Neural progenitor cell (in vitro differentiated cells): ENCODE measurements around the gene CTIF. TPM values are rescaled to one million over a fixed set of nuclear protein-coding genes. Genes with fewer than 3 reads are reported as not detected.
A peak's percentile ranks its signal among the peaks of the same experiment; 100 is the strongest.

ENCODE experiments used
- DNase-seq: peaks from one replicate; pipeline ENCODE4 v3.0.0-alpha.2; 2016; ENCODE audit warnings: low spot score
- H2AFZ ChIP-seq: fragments of 200-600 bp; sonication (generic); replicated peaks from 2 replicates; pipeline ENCODE4 v1.6.1; 2016; ENCODE audit warnings: antibody characterized with exemption
- H3F3A ChIP-seq: fragments of 200-600 bp; sonication (generic); 2 replicates; pipeline ENCODE4 v1.6.1; 2016; ENCODE audit warnings: antibody characterized with exemption, low read depth
- H3K27ac ChIP-seq: fragments of 200-600 bp; sonication (generic); 2 replicates; pipeline ENCODE4 v1.5.1; 2016; ENCODE audit warnings: mild to moderate bottlenecking
- H3K27me3 ChIP-seq: fragments of 200-600 bp; sonication (generic); 2 replicates; pipeline ENCODE4 v1.6.1; 2016; ENCODE audit warnings: mild to moderate bottlenecking, moderate library complexity
- H3K36me3 ChIP-seq: fragments of 200-600 bp; sonication (generic); 2 replicates; pipeline ENCODE4 v1.5.1; 2016
- H3K4me1 ChIP-seq: fragments of 200-600 bp; sonication (generic); 2 replicates; pipeline ENCODE4 v1.6.1; 2016; ENCODE audit warnings: mixed run types
- H3K4me2 ChIP-seq: fragments of 200-600 bp; sonication (generic); 2 replicates; pipeline ENCODE4 v1.6.1; 2016
- H3K4me3 ChIP-seq: fragments of 200-600 bp; sonication (generic); 2 replicates; pipeline ENCODE4 v1.5.1; 2016
- H3K79me2 ChIP-seq: fragments of 200-600 bp; sonication (generic); 2 replicates; pipeline ENCODE4 v1.6.1; 2016; ENCODE audit warnings: low read depth
- H3K9ac ChIP-seq: fragments of 200-600 bp; sonication (generic); 2 replicates; pipeline ENCODE4 v1.6.1; 2016
- H3K9me3 ChIP-seq: fragments of 200-600 bp; sonication (generic); 2 replicates; pipeline ENCODE4 v1.5.1; 2016; ENCODE audit warnings: low read depth
- H4K20me1 ChIP-seq: fragments of 200-600 bp; sonication (generic); 2 replicates; pipeline ENCODE4 v1.6.1; 2016; ENCODE audit warnings: low read depth
- H3K27ac Mint-ChIP-seq: 3 replicates; pipeline ENCODE4 v1.8.0; 2021; ENCODE audit warnings: mixed read lengths
- H3K27me3 Mint-ChIP-seq: 2 replicates; pipeline ENCODE4 v1.8.0; 2022; ENCODE audit warnings: low read depth, mild to moderate bottlenecking, inconsistent platforms, moderate library complexity, mixed read lengths; ENCODE audit not compliant: insufficient read depth
- H3K36me3 Mint-ChIP-seq: 3 replicates; pipeline ENCODE4 v1.8.0; 2021; ENCODE audit warnings: mixed read lengths
- H3K4me1 Mint-ChIP-seq: 3 replicates; pipeline ENCODE4 v1.8.0; 2021; ENCODE audit warnings: mixed read lengths
- H3K4me3 Mint-ChIP-seq: 3 replicates; pipeline ENCODE4 v1.8.0; 2021; ENCODE audit warnings: mild to moderate bottlenecking, moderate library complexity, mixed read lengths
- H3K9me3 Mint-ChIP-seq: 3 replicates; pipeline ENCODE4 v1.8.0; 2020; ENCODE audit warnings: mixed read lengths
- CTCF ChIP-seq: fragments of 200-600 bp; sonication (generic); IDR thresholded peaks from 2 replicates; pipeline ENCODE4 v1.5.1; 2017; ENCODE audit warnings: antibody characterized with exemption, mild to moderate bottlenecking
- EZH2 ChIP-seq: fragments of 200-600 bp; sonication (generic); IDR thresholded peaks from 2 replicates; pipeline ENCODE4 v1.6.1; 2017; ENCODE audit warnings: antibody characterized with exemption, mild to moderate bottlenecking, moderate library complexity
- EZH2phosphoT487 ChIP-seq: fragments of 200-600 bp; sonication (generic); IDR thresholded peaks from 2 replicates; pipeline ENCODE4 v1.6.1; 2017; ENCODE audit warnings: antibody characterized with exemption
- total RNA-seq: library from RNA; depleted of rRNA; stranded (reverse); fragments of >200 nt; gene quantifications from 2 replicates; pipeline ENCODE4 v1.2.3, GENCODE V29; 2015; ENCODE audit warnings: low replicate concordance

CTIF gene
- total RNA-seq, 1 donor from 2014 or later = 17.6 TPM

DNA sequence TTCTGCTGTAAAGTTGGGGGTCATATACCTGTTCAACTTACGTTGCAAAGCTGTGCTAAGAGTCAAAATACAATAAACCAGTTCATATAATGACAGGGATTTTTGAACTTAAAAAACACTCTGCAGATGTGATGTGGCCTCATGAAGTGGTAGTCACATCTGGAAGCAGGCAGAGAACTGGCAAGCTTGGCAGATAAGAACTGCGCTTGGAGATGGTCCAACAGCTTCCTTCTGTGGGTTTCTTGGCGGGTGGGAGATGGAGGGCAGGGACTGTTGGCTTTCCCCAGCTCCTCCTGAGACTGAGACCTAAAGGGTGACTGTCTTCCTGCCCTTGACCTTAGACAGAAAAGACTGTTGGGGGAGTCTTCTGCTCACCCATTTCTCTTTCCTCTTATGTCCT, 140.4 kb downstream of the CTIF start:
- Histone ChIP-seq H3K9ac (no peak overlapping the region), H3K4me3 (no peak overlapping the region), H3K36me3 (no peaks in the 10 kb centered on the region), H2AFZ (no peak overlapping the region), H3K4me1 (peaks cover 20% of the 10 kb centered on the region), H3K27ac (no peak overlapping the region), H3K79me2 (no peaks in the 10 kb centered on the region), H3K9me3 (no peaks in the 10 kb centered on the region), H3F3A (peaks cover 14% of the 10 kb centered on the region), H3K4me2 (no peak overlapping the region), H3K27me3 (no peaks in the 10 kb centered on the region), H4K20me1 (no peaks in the 10 kb centered on the region)
- TF ChIP-seq EZH2 (no peak), CTCF (no peak), EZH2phosphoT487 (no peak)
- Mint-ChIP-seq H3K9me3 (no peaks in the 10 kb centered on the region), H3K4me1 (peaks cover 37% of the 10 kb centered on the region), H3K36me3 (peaks cover 2% of the 10 kb centered on the region), H3K27me3 (peaks cover 11% of the 10 kb centered on the region), H3K4me3 (no peak overlapping the region), H3K27ac (no peak overlapping the region)
- no peak for DNase-seq

- peaks cover 17% of the 10 kb centered on the region for H3K4me1 ChIP-seq
- H3F3A ChIP-seq = peaks cover 14% of the 10 kb centered on the region
- no peak overlapping the region for H3K9ac ChIP-seq
- Mint-ChIP-seq H3K27me3 (peaks cover 13% of the 10 kb centered on the region), H3K27ac (peak overlapping the region; percentile 85), H3K9me3 (no peaks in the 10 kb centered on the region), H3K4me3 (no peak overlapping the region), H3K36me3 (peaks cover 2% of the 10 kb centered on the region), H3K4me1 (peaks cover 37% of the 10 kb centered on the region)
- peak; percentile 82 for DNase-seq
- no peak overlapping the region for H3K4me3 ChIP-seq
- no peaks in the 10 kb centered on the region for H3K27me3 ChIP-seq
- H4K20me1 ChIP-seq = no peaks in the 10 kb centered on the region
- no peaks in the 10 kb centered on the region for H3K9me3 ChIP-seq
- TF ChIP-seq EZH2phosphoT487 = no peak
- TF ChIP-seq CTCF = no peak
- TF ChIP-seq EZH2 = no peak
- H3K27ac ChIP-seq = peak overlapping the region; percentile 27
- no peak overlapping the region for H2AFZ ChIP-seq
- no peaks in the 10 kb centered on the region for H3K79me2 ChIP-seq
- H3K36me3 ChIP-seq = no peaks in the 10 kb centered on the region
- H3K4me2 ChIP-seq = peak overlapping the region; percentile 56
These were observed 141.8 kb downstream of the CTIF start for GRCh38 chr18:48680339-48681250.

- Histone ChIP-seq H3K27me3 (no peaks in the 10 kb centered on the region), H3K9ac (no peak overlapping the region), H3K36me3 (no peaks in the 10 kb centered on the region), H3K79me2 (no peaks in the 10 kb centered on the region), H3K4me2 (no peak overlapping the region), H3K4me1 (peaks cover 21% of the 10 kb centered on the region), H3K27ac (no peak overlapping the region), H4K20me1 (no peaks in the 10 kb centered on the region), H3F3A (peaks cover 14% of the 10 kb centered on the region), H2AFZ (no peak overlapping the region), H3K9me3 (no peaks in the 10 kb centered on the region), H3K4me3 (no peak overlapping the region)
- DNase-seq = no peak
- peaks cover 37% of the 10 kb centered on the region for H3K4me1 Mint-ChIP-seq
- no peaks in the 10 kb centered on the region for H3K9me3 Mint-ChIP-seq
- H3K4me3 Mint-ChIP-seq = no peak overlapping the region
- TF ChIP-seq EZH2 (no peak), CTCF (no peak), EZH2phosphoT487 (no peak)
- H3K27ac Mint-ChIP-seq = no peak overlapping the region
- H3K36me3 Mint-ChIP-seq = peaks cover 5% of the 10 kb centered on the region
- H3K27me3 Mint-ChIP-seq = peaks cover 13% of the 10 kb centered on the region
These were observed 143.9 kb downstream of the CTIF start for GRCh38 chr18:48682768-48683167.
